HepG2 (cell line): Measurements from ENCODE around the gene ZDHHC13. TPM values are rescaled to one million over a fixed set of nuclear protein-coding genes. Genes with fewer than 3 reads are reported as not detected.
A peak's percentile ranks its signal among the peaks of the same experiment; 100 is the strongest.

ENCODE experiments used
- MEIS1 ChIP-seq: sonication (generic); formaldehyde crosslinking; IDR thresholded peaks from 2 replicates; pipeline ENCODE4 v1.9.0; 2021; ENCODE audit warnings: mild to moderate bottlenecking, missing genetic modification reagents, moderate library complexity, borderline replicate concordance
- POGZ ChIP-seq: sonication (generic); formaldehyde crosslinking; IDR thresholded peaks from 2 replicates; pipeline ENCODE4 v1.4.0; 2020; ENCODE audit warnings: mild to moderate bottlenecking, missing genetic modification reagents
- POLR2G ChIP-seq: fragments of 200-400 bp; formaldehyde crosslinking; IDR thresholded peaks from 2 replicates; pipeline ENCODE4 v1.6.1; 2018; ENCODE audit warnings: mild to moderate bottlenecking, low read depth, low read length, moderate library complexity
- SIX4 ChIP-seq: sonication (generic); formaldehyde crosslinking; IDR thresholded peaks from 2 replicates; pipeline ENCODE4 v1.4.0; 2020; ENCODE audit warnings: missing genetic modification reagents
- ZZZ3 ChIP-seq: sonication (generic); formaldehyde crosslinking; IDR thresholded peaks from 2 replicates; pipeline ENCODE4 v1.4.0; 2020; ENCODE audit warnings: missing genetic modification reagents, mild to moderate bottlenecking, borderline replicate concordance
- polyA plus RNA-seq, 8 experiments: library from polyadenylated mRNA; depleted of rRNA in 3 of 8; stranded (reverse) in 7 of 8; unstranded in 1 of 8; fragments of >200 nt; fragmentation: Illumina TruSeq in 4 of 8; extraction: Trizol in 4 of 8; gene quantifications; 2 replicates each; pipeline versions ENCODE4 v1.2.1 to v1.2.3, GENCODE V29; 2011 to 2016; ENCODE audit warnings: low read depth in 4 of 8, missing spikeins in 1 of 8, mixed read lengths in 1 of 8; ENCODE audit not compliant: insufficient read depth in 1 of 8
- total RNA-seq, 5 experiments: library from RNA; depleted of rRNA; stranded (reverse); fragments of >200 nt; fragmentation: Illumina TruSeq; extraction: Trizol; gene quantifications; 2 replicates each; pipeline ENCODE4 v1.2.3, GENCODE V29; 2016; ENCODE audit warnings: low read depth in 1 of 5
- TF ChIP-seq, protein P1 (sequence below): sonication (generic); formaldehyde crosslinking; IDR thresholded peaks from 2 replicates; pipeline ENCODE4 v1.4.0; 2020; ENCODE audit warnings: missing genetic modification reagents, low read depth, mild to moderate bottlenecking, borderline replicate concordance
- TF ChIP-seq, protein P2 (sequence below), 2 experiments: sonication (generic) in 1 of 2; formaldehyde crosslinking in 1 of 2; IDR thresholded peaks; 2 replicates each; pipeline versions ENCODE4 v1.4.0 to v1.6.1; 2018 to 2020; ENCODE audit warnings: missing genetic modification reagents in 2 of 2, borderline replicate concordance in 1 of 2, low read depth in 1 of 2, mild to moderate bottlenecking in 1 of 2, missing biosample characterization in 1 of 2
- TF ChIP-seq, protein P3 (sequence below): sonication (generic); formaldehyde crosslinking; IDR thresholded peaks from 2 replicates; pipeline ENCODE4 v1.4.0; 2020; ENCODE audit warnings: missing genetic modification reagents

The ZDHHC13 gene
- total and polyA plus RNA-seq, 2 of the 13 experiments (the other 11 are each of a cell fraction or from before 2014, with no cell fraction given), result 10.9 to 11.8 TPM

DNA sequence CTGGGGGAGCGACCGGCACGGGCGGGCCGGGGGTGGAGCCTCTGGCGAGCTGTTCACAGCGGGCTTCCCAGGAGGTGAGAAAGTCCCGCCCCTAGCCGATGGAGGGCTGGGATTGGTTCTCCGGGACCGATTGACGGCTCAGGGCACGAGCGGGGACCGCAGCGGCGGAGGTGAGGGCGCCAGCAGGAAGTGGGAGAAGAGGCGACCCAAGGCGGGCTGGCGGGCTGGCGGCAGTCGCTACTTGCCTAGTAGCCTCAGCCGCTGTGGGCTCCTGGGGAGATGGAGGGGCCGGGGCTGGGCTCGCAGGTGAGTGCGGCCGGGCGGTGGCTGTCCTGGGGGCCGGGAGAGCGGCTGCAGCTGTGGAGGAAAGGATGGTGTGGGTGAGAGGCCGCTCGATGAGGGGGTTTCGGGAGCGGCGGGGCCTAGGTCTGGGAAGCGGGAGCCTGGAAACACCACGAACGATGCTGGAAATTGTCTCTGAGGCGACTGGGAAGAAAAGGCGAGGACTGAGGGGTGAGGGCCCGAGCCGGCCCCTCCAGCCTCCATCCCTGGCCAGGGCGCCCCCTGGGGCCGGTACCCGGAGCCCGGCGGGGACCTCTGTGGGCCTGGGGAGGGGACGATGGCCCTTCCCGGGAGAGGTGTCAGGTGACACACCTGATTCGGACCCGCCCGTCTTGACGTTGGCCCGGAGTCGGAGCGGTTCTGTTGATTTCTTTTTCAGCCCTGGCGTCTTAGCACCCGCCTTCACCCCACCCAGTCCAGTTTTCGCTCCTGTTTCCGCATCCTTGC is at the start of gene ZDHHC13 (continued):
- TF ChIP-seq POLR2G (peak; percentile 70), MEIS1 (peak; percentile 56; the same call in 1 of the 2 replicates), POGZ (CRISPR knock-in tag) (0 out of 2 replicates have a peak, but pooled peaks have one; percentile 6), SIX4 (CRISPR knock-in tag) (peak; percentile 75), ZZZ3 (CRISPR knock-in tag) (peak; percentile 54; the same call in 1 of the 2 replicates)
- TF ChIP-seq, protein P1, sequence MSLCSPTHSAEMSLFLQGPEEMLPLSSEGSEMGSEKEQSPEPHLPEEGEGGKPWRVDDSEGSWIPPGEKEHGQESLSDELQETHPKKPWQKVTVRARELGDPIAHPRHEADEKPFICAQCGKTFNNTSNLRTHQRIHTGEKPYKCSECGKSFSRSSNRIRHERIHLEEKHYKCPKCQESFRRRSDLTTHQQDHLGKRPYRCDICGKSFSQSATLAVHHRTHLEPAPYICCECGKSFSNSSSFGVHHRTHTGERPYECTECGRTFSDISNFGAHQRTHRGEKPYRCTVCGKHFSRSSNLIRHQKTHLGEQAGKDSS, result peak; percentile 6; the same call in 1 of the 2 replicates
- TF ChIP-seq, protein P2, sequence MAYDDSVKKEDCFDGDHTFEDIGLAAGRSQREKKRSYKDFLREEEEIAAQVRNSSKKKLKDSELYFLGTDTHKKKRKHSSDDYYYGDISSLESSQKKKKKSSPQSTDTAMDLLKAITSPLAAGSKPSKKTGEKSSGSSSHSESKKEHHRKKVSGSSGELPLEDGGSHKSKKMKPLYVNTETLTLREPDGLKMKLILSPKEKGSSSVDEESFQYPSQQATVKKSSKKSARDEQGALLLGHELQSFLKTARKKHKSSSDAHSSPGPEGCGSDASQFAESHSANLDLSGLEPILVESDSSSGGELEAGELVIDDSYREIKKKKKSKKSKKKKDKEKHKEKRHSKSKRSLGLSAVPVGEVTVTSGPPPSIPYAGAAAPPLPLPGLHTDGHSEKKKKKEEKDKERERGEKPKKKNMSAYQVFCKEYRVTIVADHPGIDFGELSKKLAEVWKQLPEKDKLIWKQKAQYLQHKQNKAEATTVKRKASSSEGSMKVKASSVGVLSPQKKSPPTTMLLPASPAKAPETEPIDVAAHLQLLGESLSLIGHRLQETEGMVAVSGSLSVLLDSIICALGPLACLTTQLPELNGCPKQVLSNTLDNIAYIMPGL (CRISPR knock-in tag; IDR thresholded peaks at IDR 0.05; ENCODE audit: borderline replicate concordance in 1 of 2, low read depth in 1 of 2), result peak in 1 of 2 experiments; percentile 91; a peak in 2 of 4 replicates
- TF ChIP-seq, protein P3, sequence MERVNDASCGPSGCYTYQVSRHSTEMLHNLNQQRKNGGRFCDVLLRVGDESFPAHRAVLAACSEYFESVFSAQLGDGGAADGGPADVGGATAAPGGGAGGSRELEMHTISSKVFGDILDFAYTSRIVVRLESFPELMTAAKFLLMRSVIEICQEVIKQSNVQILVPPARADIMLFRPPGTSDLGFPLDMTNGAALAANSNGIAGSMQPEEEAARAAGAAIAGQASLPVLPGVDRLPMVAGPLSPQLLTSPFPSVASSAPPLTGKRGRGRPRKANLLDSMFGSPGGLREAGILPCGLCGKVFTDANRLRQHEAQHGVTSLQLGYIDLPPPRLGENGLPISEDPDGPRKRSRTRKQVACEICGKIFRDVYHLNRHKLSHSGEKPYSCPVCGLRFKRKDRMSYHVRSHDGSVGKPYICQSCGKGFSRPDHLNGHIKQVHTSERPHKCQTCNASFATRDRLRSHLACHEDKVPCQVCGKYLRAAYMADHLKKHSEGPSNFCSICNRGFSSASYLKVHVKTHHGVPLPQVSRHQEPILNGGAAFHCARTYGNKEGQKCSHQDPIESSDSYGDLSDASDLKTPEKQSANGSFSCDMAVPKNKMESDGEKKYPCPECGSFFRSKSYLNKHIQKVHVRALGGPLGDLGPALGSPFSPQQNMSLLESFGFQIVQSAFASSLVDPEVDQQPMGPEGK (CRISPR knock-in tag), result peak; percentile 49
